ENCODE data around the gene SLC4A5.

SLC4A5 gene

GRCh38 chr2:74343316-74343715, at the start of gene SLC4A5:
TSS of gene SLC4A5 (minus strand) at chr2:74343416. CDS start at chr2:74315023, 28,393 bp downstream.
- DNase-seq (ENCODE audit: low read depth): no peak

- DNase-seq (ENCODE audit: low read depth): no peak
Measured at GRCh38 chr2:74392449-74392743, 49.2 kb upstream of the SLC4A5 start.

DNA sequence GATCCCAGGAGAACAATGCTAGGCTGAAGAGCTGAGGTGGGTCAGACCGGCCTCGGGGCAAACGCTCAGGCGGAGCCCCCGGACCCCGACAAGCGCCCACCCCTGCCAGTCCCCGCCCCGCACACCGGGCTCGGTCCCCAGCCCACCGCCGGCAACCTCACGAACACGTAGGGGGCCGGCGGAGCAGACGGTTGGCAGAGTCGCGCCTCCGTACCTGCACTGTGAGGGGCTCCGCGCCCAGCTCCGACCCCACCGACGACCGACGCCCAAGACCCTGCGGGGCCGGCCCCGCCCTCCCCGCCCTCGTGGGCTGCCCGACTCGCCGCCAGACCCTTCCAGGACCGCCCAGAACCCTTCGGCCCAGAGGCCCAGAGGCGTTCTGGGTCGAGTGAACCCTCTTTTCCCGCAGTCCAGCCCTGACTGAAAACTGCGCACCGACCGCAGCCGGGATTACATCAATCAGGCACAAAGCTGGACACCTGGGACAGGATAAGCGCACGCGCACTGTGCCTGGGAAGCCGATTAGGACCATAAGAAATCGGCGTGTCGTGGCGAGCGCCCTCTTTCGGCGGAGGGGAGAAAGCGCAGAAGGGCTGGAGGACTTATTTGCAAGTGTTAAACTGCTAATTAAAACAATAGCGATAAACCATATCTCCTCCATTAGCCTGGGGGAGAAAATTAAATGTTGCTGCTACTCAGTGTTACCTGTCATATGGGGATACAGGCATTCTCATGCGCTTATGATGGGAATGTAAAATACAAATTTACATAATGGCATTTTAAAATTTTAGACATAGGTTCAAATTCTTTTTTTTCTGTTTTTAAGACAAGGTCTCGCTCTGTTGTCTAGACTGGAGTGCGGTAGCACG, 48.6 kb upstream of the SLC4A5 start:
- DNase-seq (ENCODE audit: low read depth): peak; percentile 90

DNA sequence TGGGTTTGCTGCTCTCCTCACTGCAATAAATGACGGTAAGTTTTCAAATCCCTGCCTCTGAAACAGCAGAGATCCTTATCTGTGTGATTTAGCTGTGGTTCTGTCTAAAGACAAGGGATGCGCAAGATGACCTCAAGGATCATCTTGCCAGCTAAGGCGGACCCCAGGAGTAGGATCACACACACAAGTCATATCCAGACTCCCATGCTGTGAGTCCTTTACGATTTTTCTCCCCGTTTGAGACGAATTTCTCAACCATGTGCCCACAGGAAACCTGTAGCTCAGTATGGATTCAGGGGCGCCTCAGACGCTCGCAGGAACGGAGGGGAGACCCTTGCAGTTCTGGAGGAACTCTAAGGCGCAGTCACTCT, 48.0 kb upstream of the SLC4A5 start:
- no peak for DNase-seq (ENCODE audit: low read depth)

DNA sequence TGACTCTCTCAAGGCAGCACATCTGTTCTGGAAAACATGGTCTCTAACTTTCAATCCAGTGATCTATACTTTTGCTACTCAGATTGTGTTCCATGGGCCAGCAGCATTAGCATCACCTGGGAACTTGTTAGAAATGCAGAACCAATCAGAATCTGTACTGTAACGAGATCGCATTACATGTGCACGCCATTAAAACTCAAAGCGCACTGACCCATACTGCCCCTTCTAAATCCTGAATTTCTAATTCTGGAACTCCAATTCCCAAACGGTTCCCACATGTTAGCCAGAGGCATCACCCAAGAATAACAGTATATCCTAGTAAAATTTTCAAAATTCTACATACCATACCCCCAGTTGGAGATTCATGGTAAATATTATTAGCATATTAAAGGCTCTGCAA, 47.4 kb upstream of the SLC4A5 start:
- DNase-seq (ENCODE audit: low read depth): no peak

GRCh38 chr2:74387346-74387745, 44.1 kb upstream of the SLC4A5 start:
- DNase-seq (ENCODE audit: low read depth): no peak

- DNase-seq (ENCODE audit: low read depth): no peak
Measured at GRCh38 chr2:74385396-74385795, 42.2 kb upstream of the SLC4A5 start.

DNA sequence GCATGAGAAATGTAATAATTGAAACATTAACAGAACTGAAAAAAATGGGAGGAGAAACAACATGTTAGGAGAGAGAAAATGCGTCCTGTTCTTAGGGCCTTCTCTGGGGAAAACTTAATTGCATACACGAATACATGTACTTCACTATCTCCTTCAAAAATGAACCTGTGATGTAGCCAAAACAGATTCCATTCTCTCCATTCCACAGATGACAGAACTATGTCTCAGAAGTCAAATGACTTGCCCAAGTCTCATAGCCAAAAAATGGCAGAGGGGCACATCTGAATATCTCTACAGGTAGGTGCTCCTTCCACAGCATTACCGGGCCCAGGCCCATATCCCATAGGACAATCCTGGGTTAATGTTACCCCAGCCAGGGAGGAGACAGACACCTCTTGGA, 40.8 kb upstream of the SLC4A5 start:
- DNase-seq (ENCODE audit: low read depth): no peak

GRCh38 chr2:74383254-74383653, 40.0 kb upstream of the SLC4A5 start:
- no peak for DNase-seq (ENCODE audit: low read depth)

- DNase-seq (ENCODE audit: low read depth): no peak
Measured at GRCh38 chr2:74381751-74382150, 38.5 kb upstream of the SLC4A5 start.

- no peak for DNase-seq (ENCODE audit: low read depth)
Measured at GRCh38 chr2:74379851-74380789, 36.9 kb upstream of the SLC4A5 start, which contains the start of gene DCTN1. TSS of gene DCTN1 (minus strand) at chr2:74380311. CDS start at chr2:74380037, 274 bp downstream.

DNA sequence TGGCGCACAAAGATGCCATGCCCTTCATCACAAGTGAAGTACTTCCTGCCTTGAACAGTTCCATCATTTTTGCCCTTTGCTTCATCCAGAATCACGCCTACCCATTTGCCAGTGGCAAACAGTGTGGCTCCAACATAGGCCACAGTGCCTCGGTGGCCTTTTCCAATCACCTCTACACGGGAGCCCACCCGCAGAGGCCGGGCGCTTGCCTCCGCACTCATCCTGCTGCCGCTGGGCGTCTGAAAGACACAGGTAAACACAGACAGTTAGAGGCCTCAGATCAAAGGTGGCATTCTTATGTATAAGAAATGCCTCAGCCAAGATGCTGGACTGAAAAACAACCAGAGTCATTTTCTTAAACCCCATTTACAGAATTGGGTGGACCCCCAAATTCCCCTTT, 34.8 kb upstream of the SLC4A5 start:
- no peak for DNase-seq (ENCODE audit: low read depth)

DNA sequence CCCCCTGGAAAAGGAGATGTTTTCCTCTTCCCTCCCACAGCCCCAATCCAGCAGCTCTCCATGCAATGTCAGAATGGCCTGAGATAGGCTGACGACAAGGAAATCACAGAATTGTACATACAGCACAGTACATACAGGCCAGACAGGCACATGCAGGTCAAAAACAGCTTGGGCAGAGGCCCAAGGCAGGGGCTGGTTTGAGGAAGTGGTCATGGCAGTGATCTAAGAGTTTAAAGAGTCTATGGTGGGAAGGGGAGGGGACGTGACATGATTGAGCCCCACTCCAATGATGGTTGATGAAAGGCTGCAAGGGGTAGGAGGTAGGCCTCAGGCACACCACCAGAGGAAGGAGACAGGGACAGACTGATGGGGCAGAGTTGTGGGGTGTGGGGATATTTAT, 32.6 kb upstream of the SLC4A5 start:
- DNase-seq (ENCODE audit: low read depth): no peak

DNA sequence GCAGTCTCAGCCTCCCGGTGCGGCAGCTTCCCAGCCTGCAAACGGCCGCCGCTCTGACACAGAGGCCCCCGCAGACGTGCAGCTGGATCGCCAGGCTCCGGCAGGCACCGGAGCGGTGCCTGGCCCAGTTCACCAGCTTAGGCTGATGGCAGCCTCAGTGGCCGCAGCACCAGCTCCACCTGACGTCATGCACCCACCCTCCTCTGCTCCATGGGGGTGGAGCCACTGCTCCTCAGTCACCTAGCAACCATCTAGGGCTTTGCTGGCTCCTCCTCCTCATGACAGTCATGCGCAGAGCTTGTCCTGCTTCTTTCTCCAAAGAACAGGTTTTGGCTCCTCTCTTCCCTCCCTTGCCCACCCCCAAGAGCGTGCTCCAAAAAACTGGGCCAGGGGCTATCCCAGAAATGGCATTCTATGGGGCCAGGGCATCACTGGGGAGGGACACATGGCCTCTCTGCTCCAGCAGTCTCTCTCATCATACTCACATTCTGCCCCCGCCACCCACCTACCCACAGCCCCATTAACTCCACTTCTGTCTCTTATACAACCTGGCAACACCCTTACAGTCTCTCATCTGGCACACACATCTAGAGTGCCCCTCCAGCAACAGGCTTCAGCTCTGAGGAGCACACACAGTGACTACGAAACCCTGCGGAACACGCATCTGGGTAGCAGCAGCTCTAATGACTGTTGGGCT, 31.4 kb upstream of the SLC4A5 start:
- no peak for DNase-seq (ENCODE audit: low read depth)

DNA sequence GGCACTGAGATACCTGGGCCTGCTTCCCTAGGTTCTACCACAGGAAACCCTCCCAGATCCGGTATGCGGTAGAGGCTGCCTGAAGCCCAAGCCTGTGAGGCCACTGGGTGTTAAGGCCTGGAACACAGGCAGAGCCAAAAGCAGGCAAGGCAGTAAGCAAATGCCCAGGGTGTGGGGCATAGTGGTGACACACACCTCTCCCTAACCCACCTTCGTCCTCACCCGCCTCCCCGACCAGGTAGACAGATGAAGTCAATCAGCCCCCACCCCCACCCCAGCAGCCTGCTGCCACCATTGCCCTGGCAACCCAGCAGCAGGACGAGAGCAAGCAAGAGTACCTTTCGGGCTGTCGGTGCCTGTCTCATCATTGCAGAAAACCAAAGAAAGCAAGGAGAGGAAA, 30.8 kb upstream of the SLC4A5 start:
- DNase-seq (ENCODE audit: low read depth): no peak

- no peak for DNase-seq (ENCODE audit: low read depth)
Measured at GRCh38 chr2:74373221-74373676, 30.0 kb upstream of the SLC4A5 start.

DNA sequence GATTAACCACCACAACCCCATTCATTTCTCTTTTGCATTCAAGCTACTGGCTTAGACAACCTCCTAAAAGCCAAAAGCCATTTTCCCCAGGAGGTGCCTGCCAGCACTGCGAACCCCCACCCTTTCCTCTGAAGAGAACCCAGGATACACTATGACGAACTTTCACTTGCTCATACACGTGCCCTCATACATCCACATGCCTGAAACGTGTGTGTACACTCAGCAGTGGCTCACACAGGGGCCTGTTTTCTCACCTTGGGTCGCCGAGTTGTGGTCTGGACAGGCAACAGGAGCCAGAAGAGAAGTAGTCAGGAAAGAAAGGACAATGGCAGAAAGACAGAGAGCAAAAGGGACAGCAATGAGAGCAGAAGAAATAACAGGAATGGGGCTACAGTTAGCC, 29.5 kb upstream of the SLC4A5 start:
- DNase-seq (ENCODE audit: low read depth): no peak

DNA sequence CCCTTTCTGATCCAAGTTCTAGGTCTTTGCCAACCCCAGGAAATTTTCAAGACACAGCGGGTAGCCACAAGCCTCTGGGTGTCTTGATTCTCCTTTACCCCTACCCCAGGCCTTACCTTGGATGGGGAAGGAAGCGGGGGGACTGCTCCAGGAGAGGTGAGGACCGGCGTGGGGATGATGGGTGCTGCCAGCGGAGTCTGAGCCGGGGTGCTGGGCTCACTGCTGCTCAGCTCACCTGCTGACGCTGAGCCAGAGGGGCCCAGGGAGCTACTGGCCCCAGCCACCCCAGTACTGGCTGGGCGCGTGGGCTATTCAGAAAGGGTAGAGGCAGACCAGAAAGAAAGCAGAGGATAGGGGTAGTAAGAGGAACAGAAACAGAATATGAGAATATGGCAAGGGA, 28.2 kb upstream of the SLC4A5 start:
- no peak for DNase-seq (ENCODE audit: low read depth)

DNA sequence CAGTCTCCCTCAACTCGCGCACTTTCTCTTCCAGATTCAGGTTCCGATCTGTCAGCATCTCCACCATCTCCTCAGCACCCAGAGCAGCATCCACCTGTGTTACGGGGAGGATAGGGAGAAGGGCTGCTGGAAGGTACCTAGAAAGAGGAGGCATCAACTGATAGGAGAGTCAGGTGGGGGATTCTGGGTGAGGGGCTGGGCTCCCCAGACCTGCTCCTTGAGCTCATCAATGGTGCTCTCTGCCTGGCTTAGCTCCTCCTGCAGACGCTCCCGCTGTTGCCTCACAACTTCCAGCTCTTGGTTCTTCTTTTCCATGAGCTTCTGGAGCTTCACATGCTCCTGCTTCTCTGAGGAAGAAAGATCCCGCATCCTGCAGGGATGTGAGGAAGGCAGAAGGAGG, 26.8 kb upstream of the SLC4A5 start:
- DNase-seq (ENCODE audit: low read depth): no peak

DNA sequence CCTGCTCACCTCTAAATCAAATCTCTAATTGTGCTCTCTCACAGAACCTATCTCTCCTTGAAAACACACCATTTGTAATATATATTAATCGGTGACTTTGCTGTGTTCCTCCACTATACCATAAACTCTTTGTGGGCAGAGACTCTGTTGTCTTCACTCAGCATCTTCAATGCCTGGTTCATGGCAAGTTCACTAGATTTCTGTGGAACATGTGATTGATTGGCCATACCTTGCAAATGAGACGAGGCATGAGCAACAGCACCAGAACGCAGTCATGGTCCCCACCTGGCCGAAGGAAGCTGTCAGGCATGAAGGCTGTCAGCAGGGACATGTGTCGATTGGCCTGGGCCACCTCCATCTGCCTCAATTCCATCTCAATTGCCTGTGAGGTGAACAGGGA, 25.3 kb upstream of the SLC4A5 start:
- DNase-seq (ENCODE audit: low read depth): no peak

- DNase-seq (ENCODE audit: low read depth): no peak
Measured at GRCh38 chr2:74367789-74368188, 24.6 kb upstream of the SLC4A5 start.

DNA sequence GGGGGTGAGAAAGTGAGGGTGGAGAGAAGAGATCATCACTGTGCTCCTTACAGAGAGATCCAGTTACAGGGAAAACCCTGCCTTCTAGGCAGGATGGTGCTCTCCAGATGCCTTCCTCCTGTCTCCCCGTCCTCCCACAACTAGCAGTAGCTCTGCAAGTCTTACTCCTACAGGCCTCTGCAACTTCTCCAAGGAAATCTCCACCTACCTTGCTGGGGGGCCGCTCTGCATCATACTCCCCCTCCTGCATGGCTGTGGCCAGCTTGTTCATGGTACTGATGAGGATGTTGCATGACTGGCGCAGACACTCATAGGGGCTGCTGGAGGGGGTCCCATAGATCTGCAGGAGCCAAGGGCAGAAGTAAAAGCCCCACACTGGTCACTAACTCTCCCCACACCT, 22.8 kb upstream of the SLC4A5 start:
- no peak for DNase-seq (ENCODE audit: low read depth)
